ENCODE data around the gene SIDT2. TPM values are rescaled to one million over a fixed set of nuclear protein-coding genes. Genes with fewer than 3 reads are reported as not detected.
"Not testable (repeated sequence)": the region's sequence is repeated elsewhere in the genome, so short reads cannot be mapped to it uniquely, and the experiment has no call there.

The SIDT2 gene
- total and polyA plus RNA-seq, 2 of the 4 experiments (the other 2 are of a cell fraction), result 7.3 to 30.3 TPM

- BruUV-seq (replicated peaks); in situ Hi-C loops (cut with MboI; ENCODE audit: low sequenced_read_pairs); H4K20me1 ChIP-seq (ENCODE audit: insufficient read depth, low read length): not testable (repeated sequence)
Observed at GRCh38 chr11:117183178-117183577, 4.6 kb downstream of the SIDT2 start.

More at GRCh38 chr11:117183178-117183577, 4.6 kb downstream of the SIDT2 start:
- dilution Hi-C loops (cut with HindIII; ENCODE audit: low sequenced_read_pairs, unreplicated experiment); H3K56ac ChIP-seq (ENCODE audit: extremely low read depth, insufficient read depth, low read length); H4K91ac ChIP-seq (ENCODE audit: insufficient read depth, low read depth, low read length); H3K9me3 ChIP-seq (ENCODE audit: control insufficient read depth, insufficient read depth, low read length); H3K4ac ChIP-seq (ENCODE audit: low read depth, low read length); H2BK5ac ChIP-seq (ENCODE audit: low read depth, low read length, poor library complexity, severe bottlenecking); H2AFZ ChIP-seq (replicated peaks; ENCODE audit: low read length, poor library complexity); ATAC-seq (ENCODE audit: low read depth); H2AK5ac ChIP-seq (ENCODE audit: low read depth, low read length); H3K14ac ChIP-seq (replicated peaks; ENCODE audit: low read depth, low read length); POLR2A ChIA-PET (ENCODE audit: unreplicated experiment); H2BK15ac ChIP-seq (ENCODE audit: low read depth, low read length); H2BK20ac ChIP-seq (ENCODE audit: low read depth, low read length); H3K9ac ChIP-seq (ENCODE audit: low read depth, low read length); H4K8ac ChIP-seq (ENCODE audit: low read depth in 2 of 2, low read length in 2 of 2); H3K4me2 ChIP-seq (ENCODE audit: low read depth, low read length); H3K27me3 ChIP-seq (ENCODE audit: control insufficient read depth, insufficient read depth, low read length); H3K23ac ChIP-seq (ENCODE audit: low read depth, low read length); H4K5ac ChIP-seq (ENCODE audit: low read depth, low read length); CTCF ChIA-PET; DNase-seq; H3K27ac ChIP-seq (ENCODE audit: insufficient read depth, low read length); H3K18ac ChIP-seq (ENCODE audit: low read depth, low read length); H2AK9ac ChIP-seq (replicated peaks; ENCODE audit: low read depth, low read length, poor library complexity); H3K4me3 ChIP-seq (ENCODE audit: insufficient read depth, low read depth, low read length); H2BK120ac ChIP-seq (ENCODE audit: low read depth, low read length); H3K9me1 ChIP-seq (ENCODE audit: insufficient read depth, low read length); intact Hi-C loops (cut with micrococcal nuclease): not testable (repeated sequence)
- Histone ChIP-seq H3K79me1 (ENCODE audit: low read depth in 1 of 2, low read length in 2 of 2) (peaks cover 21 to 28% of the 10 kb centered on the region in 2 experiments), H3K4me1 (ENCODE audit: control insufficient read depth, insufficient read depth, low read length) (peaks cover 10% of the 10 kb centered on the region), H3K36me3 (ENCODE audit: control insufficient read depth, insufficient read depth, low read length) (peaks cover 40% of the 10 kb centered on the region)
- WGBS, 2 experiments (ENCODE audit: extremely low coverage in 2 of 2, insufficient read length in 1 of 2), result 100% methylated on average over 4 of the region's 13 CpGs; no CpG with 5 or more reads in 1 of the 2 experiments
